Lung (tissue), 12 donors: Measurements from ENCODE around the gene ZNF35. TPM values are rescaled to one million over a fixed set of nuclear protein-coding genes. Genes with fewer than 3 reads are reported as not detected.

Source experiments
- ATAC-seq: fragments of 200-7000 bp; cut with Tn5 transposase; one replicate; pipeline ENCODE4 v1.9.1; 2020; ENCODE audit warnings: moderate number of reproducible peaks; ENCODE audit not compliant: insufficient read depth, low FRiP score
- DNase-seq, 3 donors: peaks; one replicate each; pipeline ENCODE4 v3.0.0-alpha.2; 2013 to 2017
- H3K27ac ChIP-seq, 2 donors: one replicate each; pipeline ENCODE4 v1.5.1; 2013; ENCODE audit warnings: mild to moderate bottlenecking in 2 of 2, moderate library complexity in 2 of 2, control low read depth in 1 of 2, inconsistent platforms in 1 of 2, low read depth in 1 of 2, low read length in 1 of 2
- H3K27me3 ChIP-seq, 3 donors: one replicate each; pipeline ENCODE4 v1.5.1; 2013; ENCODE audit warnings: low read length in 2 of 3; ENCODE audit not compliant: control insufficient read depth in 3 of 3, insufficient read depth in 3 of 3
- H3K36me3 ChIP-seq, 4 donors: one replicate each; pipeline ENCODE4 v1.5.1; 2013; ENCODE audit warnings: low read length in 4 of 4, mild to moderate bottlenecking in 1 of 4, moderate library complexity in 1 of 4; ENCODE audit not compliant: control insufficient read depth in 4 of 4, insufficient read depth in 4 of 4
- H3K4me1 ChIP-seq, 5 donors: one replicate each; pipeline ENCODE4 v1.5.1; 2013; ENCODE audit warnings: low read length in 5 of 5, mild to moderate bottlenecking in 2 of 5, moderate library complexity in 1 of 5; ENCODE audit not compliant: control insufficient read depth in 5 of 5, insufficient read depth in 5 of 5
- H3K4me3 ChIP-seq: one replicate; pipeline ENCODE4 v1.5.1; 2013; ENCODE audit warnings: mild to moderate bottlenecking, control low read depth, moderate library complexity
- H3K9ac ChIP-seq, 2 donors: one replicate each; pipeline ENCODE4 v1.5.1; 2013; ENCODE audit warnings: low read length in 2 of 2, control low read depth in 1 of 2; ENCODE audit not compliant: insufficient read depth in 1 of 2
- H3K9me3 ChIP-seq, 4 donors: one replicate each; pipeline ENCODE4 v1.5.1; 2013; ENCODE audit warnings: low read length in 3 of 4, mild to moderate bottlenecking in 1 of 4, moderate library complexity in 1 of 4; ENCODE audit not compliant: control insufficient read depth in 4 of 4, insufficient read depth in 3 of 4
- WGBS, 2 donors: extraction: QIAGEN DNeasy Blood & Tissue Kit; methylation state at CpG; one replicate each; pipeline ENCODE4 v1.1.7; 2013; 5-methylcytosine and 5-hydroxymethylcytosine counted together
- polyA plus RNA-seq, 2 donors: library from polyadenylated mRNA; stranded (reverse); fragments of 200-250 nt; gene quantifications; one replicate each; pipeline ENCODE4 v1.2.1, GENCODE V29; 2013
- total RNA-seq, 2 donors: library from RNA; depleted of rRNA in 1 of 2; stranded (reverse); fragments of >200 nt in 1 of 2; gene quantifications; one replicate each; pipeline ENCODE4 v1.2.1, GENCODE V29; 2014 to 2021
- TF ChIP-seq, protein P1 (sequence below): IDR thresholded peaks from 2 replicates; pipeline ENCODE4 v1.5.1; 2012; ENCODE audit warnings: mild to moderate bottlenecking; ENCODE audit errors: control extremely low read depth, extremely low read depth
- donor health status: control.
- donor health status: control.
- donor health status: Bipolar disorder and iron deficiency.
- donor health status: healthy.
- donor health status: DM: yes; HTN: yes; CAD: no.

The ZNF35 gene
- total and polyA plus RNA-seq, 4 donors = 3.6 to 10.2 (median 6.7) TPM

DNA sequence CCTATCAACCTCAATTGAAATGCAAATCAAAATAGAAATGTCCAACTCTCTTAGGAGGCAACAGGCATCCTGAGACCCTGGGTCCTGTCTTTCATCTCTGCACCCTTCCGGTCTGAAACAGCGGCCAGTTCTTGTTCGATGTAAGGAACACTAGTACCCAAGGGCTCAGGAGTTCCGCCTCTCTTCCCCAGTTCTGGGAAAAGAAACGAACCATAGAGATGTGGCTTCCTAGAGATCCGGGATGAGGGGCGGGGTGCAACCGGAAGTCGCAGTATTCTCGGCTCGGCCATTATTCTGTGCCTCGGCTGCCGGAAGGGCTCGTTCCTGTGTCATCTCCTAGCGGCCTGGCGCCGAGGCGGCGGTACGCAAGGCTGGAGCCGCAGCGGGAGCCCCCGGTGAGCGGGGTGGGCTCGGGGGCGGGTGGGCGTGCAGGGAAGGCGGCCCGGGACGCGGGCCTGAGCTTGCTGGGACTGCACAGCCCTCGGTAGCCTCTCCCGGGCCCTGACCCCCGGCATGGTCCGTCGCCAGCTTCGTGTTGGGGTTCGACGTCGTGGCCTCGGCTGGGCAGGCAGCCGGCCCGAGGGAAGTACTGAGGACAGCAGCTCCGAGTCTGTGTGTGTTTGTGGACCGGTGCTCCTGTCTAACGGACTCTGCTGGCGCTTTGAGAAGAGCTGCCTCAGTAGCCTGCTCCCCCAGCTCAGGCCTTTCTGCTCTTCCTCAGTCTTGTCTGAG is 23.6 kb upstream of the ZNF35 start, which contains the start of gene ZNF197:
TSS of gene ZNF197 (plus strand) at position 288 of the 732 bp plus-strand sequence. CDS start 4,119 bp downstream, outside the sequence.
- H3K4me1 ChIP-seq = peaks cover 0 to 18% (median 17%) of the 10 kb centered on the region in 5 donors
- no peaks in the 10 kb centered on the region for H3K27me3 ChIP-seq
- peaks cover 0 to 1% (median 0%) of the 10 kb centered on the region in 4 donors for H3K9me3 ChIP-seq
- H3K36me3 ChIP-seq = peaks cover 4 to 16% (median 6%) of the 10 kb centered on the region in 4 donors
- DNase-seq = peak; percentile 92 to 97 (median 95)
- WGBS, 2 donors = 0 to 1% methylated on average over 44 to 47 of the region's 47 CpGs
- H3K4me3 ChIP-seq = peak within 1 kb of the TSS; percentile 87
- peak within 1 kb of the TSS; percentile 83 to 85 for H3K9ac ChIP-seq
- peak; percentile 98 for ATAC-seq
- peak within 1 kb of the TSS; percentile 90 to 94 for H3K27ac ChIP-seq
- TF ChIP-seq, protein P1, sequence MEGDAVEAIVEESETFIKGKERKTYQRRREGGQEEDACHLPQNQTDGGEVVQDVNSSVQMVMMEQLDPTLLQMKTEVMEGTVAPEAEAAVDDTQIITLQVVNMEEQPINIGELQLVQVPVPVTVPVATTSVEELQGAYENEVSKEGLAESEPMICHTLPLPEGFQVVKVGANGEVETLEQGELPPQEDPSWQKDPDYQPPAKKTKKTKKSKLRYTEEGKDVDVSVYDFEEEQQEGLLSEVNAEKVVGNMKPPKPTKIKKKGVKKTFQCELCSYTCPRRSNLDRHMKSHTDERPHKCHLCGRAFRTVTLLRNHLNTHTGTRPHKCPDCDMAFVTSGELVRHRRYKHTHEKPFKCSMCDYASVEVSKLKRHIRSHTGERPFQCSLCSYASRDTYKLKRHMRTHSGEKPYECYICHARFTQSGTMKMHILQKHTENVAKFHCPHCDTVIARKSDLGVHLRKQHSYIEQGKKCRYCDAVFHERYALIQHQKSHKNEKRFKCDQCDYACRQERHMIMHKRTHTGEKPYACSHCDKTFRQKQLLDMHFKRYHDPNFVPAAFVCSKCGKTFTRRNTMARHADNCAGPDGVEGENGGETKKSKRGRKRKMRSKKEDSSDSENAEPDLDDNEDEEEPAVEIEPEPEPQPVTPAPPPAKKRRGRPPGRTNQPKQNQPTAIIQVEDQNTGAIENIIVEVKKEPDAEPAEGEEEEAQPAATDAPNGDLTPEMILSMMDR = no peak

DNA sequence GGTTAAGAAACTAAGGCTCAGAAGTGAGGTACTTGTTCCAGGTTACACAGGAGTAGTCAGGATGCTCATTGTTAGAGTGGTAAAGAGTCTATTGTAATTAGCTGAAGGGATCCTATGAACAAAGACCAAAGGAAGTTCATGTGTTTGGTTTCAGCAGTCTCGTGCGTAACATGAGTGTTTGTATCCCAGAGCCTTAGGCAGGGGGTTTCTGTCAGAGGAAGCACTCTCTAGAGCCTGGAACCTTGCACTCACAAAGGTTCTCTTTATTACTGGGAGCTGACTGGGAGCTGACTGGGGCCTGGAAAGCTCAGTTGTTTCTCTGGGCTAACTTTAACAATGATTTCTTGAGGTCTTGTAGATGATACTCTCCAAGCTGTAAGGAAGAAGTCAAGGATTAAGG is 19.8 kb upstream of the ZNF35 start:
- TF ChIP-seq, protein P1 = no peak
- 90 to 93% methylated on average over 2 of the region's 2 CpGs for WGBS, 2 donors
- Histone ChIP-seq H3K27me3 (no peaks in the 10 kb centered on the region), H3K4me1 (peaks cover 0 to 17% (median 10%) of the 10 kb centered on the region in 5 donors), H3K9ac (no peak overlapping the region), H3K36me3 (peaks cover 16 to 35% (median 23%) of the 10 kb centered on the region in 4 donors), H3K9me3 (peaks cover 0 to 1% (median 0%) of the 10 kb centered on the region in 4 donors), H3K27ac (no peak overlapping the region), H3K4me3 (no peak overlapping the region)
- DNase-seq = no peak
- no peak for ATAC-seq

DNA sequence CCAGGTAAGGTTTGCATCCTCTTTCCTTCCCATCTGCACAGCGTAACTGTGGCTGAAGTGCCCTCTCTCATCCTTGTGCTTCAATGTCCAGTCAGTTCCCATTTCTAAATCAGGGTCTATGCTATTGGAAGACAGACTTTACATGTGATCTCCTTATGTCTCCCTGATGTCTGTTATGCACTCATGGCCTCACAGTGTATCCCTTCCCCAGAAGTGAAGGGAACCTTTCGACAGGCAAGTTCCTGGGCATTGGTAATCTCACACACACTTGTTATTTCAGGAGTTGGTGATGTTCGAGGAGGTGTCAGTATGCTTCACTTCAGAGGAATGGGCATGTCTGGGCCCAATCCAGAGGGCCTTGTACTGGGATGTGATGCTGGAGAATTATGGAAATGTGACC is 16.3 kb upstream of the ZNF35 start:
- H3K4me1 ChIP-seq = peaks cover 0 to 3% (median 0%) of the 10 kb centered on the region in 5 donors
- DNase-seq = no peak
- no peak overlapping the region for H3K27ac ChIP-seq
- WGBS, 2 donors = 97% methylated on average over 3 of the region's 3 CpGs
- H3K27me3 ChIP-seq = no peaks in the 10 kb centered on the region
- TF ChIP-seq, protein P1 = no peak
- no peak overlapping the region for H3K4me3 ChIP-seq
- peaks cover 0 to 4% (median 0%) of the 10 kb centered on the region in 4 donors for H3K9me3 ChIP-seq
- H3K9ac ChIP-seq = no peak overlapping the region
- no peak for ATAC-seq
- H3K36me3 ChIP-seq = peaks cover 21 to 50% (median 34%) of the 10 kb centered on the region in 4 donors
